Endodermal cell (in vitro differentiated cells): ENCODE data around the gene MISFA. TPM values are rescaled to one million over a fixed set of nuclear protein-coding genes. Genes with fewer than 3 reads are reported as not detected.

Experiments used
- DNase-seq: peaks from one replicate; pipeline ENCODE4 v3.0.0-alpha.2; 2017
- H3K27ac ChIP-seq: 2 replicates; pipeline ENCODE4 v1.5.1; 2013; ENCODE audit warnings: mild to moderate bottlenecking, low read depth, low read length, moderate library complexity
- H3K27me3 ChIP-seq: 2 replicates; pipeline ENCODE4 v1.6.1; 2013; ENCODE audit warnings: mild to moderate bottlenecking, low read length, moderate library complexity; ENCODE audit not compliant: insufficient read depth, control insufficient read depth, poor library complexity, severe bottlenecking
- H3K36me3 ChIP-seq: 2 replicates; pipeline ENCODE4 v1.7.0; 2013; ENCODE audit warnings: mild to moderate bottlenecking, low read length, moderate library complexity; ENCODE audit not compliant: control insufficient read depth, insufficient read depth
- H3K4me1 ChIP-seq: one replicate; pipeline ENCODE4 v1.7.0; 2013; ENCODE audit warnings: low read length; ENCODE audit not compliant: control insufficient read depth, insufficient read depth
- H3K4me3 ChIP-seq: 2 replicates; pipeline ENCODE4 v1.5.1; 2013; ENCODE audit warnings: mild to moderate bottlenecking, low read length, moderate library complexity
- H3K9ac ChIP-seq: 2 replicates; pipeline ENCODE4 v1.6.1; 2013; ENCODE audit warnings: mild to moderate bottlenecking, low read length, moderate library complexity; ENCODE audit not compliant: poor library complexity, severe bottlenecking; ENCODE audit errors: extremely low read depth
- H3K9me3 ChIP-seq: 2 replicates; pipeline ENCODE4 v1.6.1; 2013; ENCODE audit warnings: mild to moderate bottlenecking, low read length, moderate library complexity; ENCODE audit not compliant: control insufficient read depth
- H3K27ac Mint-ChIP-seq: 2 replicates; pipeline ENCODE4 v1.8.0; 2020; ENCODE audit warnings: mixed read lengths
- H3K27me3 Mint-ChIP-seq: 2 replicates; pipeline ENCODE4 v1.8.0; 2021; ENCODE audit warnings: mild to moderate bottlenecking, mixed read lengths; ENCODE audit not compliant: insufficient read depth
- H3K36me3 Mint-ChIP-seq: 2 replicates; pipeline ENCODE4 v1.8.0; 2020; ENCODE audit warnings: low read depth, mixed read lengths
- H3K4me1 Mint-ChIP-seq: 2 replicates; pipeline ENCODE4 v1.8.0; 2020; ENCODE audit warnings: mixed read lengths
- H3K4me3 Mint-ChIP-seq: 2 replicates; pipeline ENCODE4 v1.8.0; 2020; ENCODE audit warnings: mild to moderate bottlenecking, moderate library complexity, mixed read lengths
- H3K9me3 Mint-ChIP-seq: 2 replicates; pipeline ENCODE4 v1.8.0; 2020; ENCODE audit warnings: mild to moderate bottlenecking, mixed read lengths
- WGBS, 2 experiments: methylation state at CpG; one replicate each; pipeline versions ENCODE4 v1.1.5 to v1.1.7; 2013; ENCODE audit warnings: missing lambda C conversion rate in 2 of 2, mixed read lengths in 1 of 2; ENCODE audit not compliant: insufficient coverage in 1 of 2, insufficient read length in 1 of 2; 5-methylcytosine and 5-hydroxymethylcytosine counted together
- total RNA-seq, 2 donors: library from RNA; stranded (reverse); fragmentation: NEBNext Ultra II Directional in 1 of 2; extraction: Animal tissue kit (Norgen Biotek cat#: 25700) in 1 of 2; gene quantifications; 2 replicates in 1 of 2; 3 replicates in 1 of 2; pipeline ENCODE4 v1.2.1, GENCODE V29; 2021
- TF ChIP-seq, protein P1 (sequence below): fragments of 200-600 bp; sonication (generic); conservative IDR thresholded peaks from 2 replicates; pipeline ENCODE4 v1.5.0; 2021; ENCODE audit warnings: antibody characterized with exemption, mild to moderate bottlenecking

MISFA gene
- total RNA-seq, 2 donors from 2014 or later, result 5.3 to 6.0 TPM

DNA sequence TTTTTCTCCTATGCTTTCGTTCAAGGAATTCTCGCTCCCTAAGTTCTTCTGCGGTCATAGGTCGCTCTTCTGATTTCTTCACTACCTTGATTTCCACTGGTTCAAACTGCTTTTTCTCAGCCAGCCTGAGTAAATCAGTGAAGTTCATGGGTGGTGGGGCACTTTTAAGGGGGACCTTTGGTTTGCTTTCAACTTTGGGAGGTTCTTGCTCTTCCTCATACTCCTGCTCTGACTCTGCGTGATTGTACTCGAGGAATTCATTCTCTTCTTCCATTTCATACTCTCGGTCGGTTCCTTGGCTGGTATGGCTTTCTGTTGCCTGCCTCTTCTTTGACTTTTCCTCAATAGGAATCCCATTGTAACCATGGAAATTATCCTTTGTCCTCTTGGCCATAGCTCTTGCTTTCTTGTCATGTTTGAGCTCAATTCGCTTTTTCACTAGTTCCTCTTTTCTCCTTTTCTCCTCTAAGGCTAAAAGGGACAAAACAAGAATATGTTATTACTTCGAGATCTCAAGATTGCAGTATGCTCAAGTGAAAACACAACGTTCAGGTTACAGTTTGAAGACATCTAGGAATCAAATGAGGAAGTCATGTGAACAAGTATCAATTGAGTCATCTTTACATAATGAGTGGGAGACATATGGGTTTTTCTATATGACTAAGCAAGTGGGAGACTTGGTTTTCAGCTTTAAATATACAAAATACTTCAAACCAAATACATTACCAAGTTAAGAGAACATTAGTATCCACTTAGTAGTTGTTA lies 16.2 kb downstream of the MISFA start:
- H3K4me1 ChIP-seq, result no peaks in the 10 kb centered on the region
- Mint-ChIP-seq H3K27ac (no peak overlapping the region), H3K27me3 (no peaks in the 10 kb centered on the region), H3K9me3 (no peaks in the 10 kb centered on the region), H3K36me3 (peaks cover 39% of the 10 kb centered on the region), H3K4me1 (no peaks in the 10 kb centered on the region), H3K4me3 (no peak overlapping the region)
- DNase-seq, result no peak
- H3K4me3 ChIP-seq, result no peak overlapping the region
- H3K27me3 ChIP-seq, result no peaks in the 10 kb centered on the region
- H3K27ac ChIP-seq, result no peak overlapping the region
- no peaks in the 10 kb centered on the region for H3K9me3 ChIP-seq
- H3K9ac ChIP-seq, result no peak overlapping the region
- WGBS, 2 experiments, result 93 to 95% methylated on average over 11 of the region's 11 CpGs
- H3K36me3 ChIP-seq, result peaks cover 59% of the 10 kb centered on the region
- TF ChIP-seq, protein P1, sequence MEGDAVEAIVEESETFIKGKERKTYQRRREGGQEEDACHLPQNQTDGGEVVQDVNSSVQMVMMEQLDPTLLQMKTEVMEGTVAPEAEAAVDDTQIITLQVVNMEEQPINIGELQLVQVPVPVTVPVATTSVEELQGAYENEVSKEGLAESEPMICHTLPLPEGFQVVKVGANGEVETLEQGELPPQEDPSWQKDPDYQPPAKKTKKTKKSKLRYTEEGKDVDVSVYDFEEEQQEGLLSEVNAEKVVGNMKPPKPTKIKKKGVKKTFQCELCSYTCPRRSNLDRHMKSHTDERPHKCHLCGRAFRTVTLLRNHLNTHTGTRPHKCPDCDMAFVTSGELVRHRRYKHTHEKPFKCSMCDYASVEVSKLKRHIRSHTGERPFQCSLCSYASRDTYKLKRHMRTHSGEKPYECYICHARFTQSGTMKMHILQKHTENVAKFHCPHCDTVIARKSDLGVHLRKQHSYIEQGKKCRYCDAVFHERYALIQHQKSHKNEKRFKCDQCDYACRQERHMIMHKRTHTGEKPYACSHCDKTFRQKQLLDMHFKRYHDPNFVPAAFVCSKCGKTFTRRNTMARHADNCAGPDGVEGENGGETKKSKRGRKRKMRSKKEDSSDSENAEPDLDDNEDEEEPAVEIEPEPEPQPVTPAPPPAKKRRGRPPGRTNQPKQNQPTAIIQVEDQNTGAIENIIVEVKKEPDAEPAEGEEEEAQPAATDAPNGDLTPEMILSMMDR, result no peak

DNA sequence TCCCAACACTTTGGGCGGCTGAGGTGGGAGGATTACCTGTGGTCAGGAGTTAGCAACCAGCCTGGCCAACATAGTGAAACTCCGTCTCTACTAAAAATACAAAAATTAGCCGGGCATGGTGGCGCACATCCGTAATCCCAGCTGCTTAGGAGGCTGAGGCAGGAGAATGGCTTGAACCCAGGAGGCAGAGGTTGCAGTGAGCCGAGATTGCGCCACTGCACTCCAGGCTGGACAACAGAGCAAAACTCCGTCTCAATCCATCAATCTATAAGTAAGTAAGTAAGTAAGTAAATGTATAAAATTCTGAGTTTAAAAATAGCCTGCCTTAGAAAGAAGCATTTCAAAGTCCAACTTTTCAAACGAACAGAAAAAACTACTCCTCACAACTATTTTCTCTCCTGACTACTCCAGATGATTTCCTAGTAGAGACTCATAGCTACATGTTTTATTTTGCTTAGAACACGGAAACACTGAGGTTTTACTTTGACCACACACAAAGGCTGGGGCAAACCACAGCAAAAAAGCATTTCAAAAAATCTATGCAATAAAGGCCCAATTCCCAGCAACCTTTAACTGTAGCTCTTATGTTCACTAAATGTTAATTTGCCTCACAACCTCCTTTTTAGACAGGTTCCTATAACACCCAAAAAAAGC lies 18.2 kb downstream of the MISFA start:
- Mint-ChIP-seq H3K4me3 (no peak overlapping the region), H3K27ac (peak overlapping the region; percentile 62), H3K4me1 (no peaks in the 10 kb centered on the region), H3K36me3 (peaks cover 28% of the 10 kb centered on the region), H3K9me3 (no peaks in the 10 kb centered on the region), H3K27me3 (no peaks in the 10 kb centered on the region)
- Histone ChIP-seq H3K4me3 (no peak overlapping the region), H3K36me3 (peaks cover 45% of the 10 kb centered on the region), H3K27ac (no peak overlapping the region), H3K9ac (no peak overlapping the region), H3K4me1 (no peaks in the 10 kb centered on the region), H3K9me3 (no peaks in the 10 kb centered on the region), H3K27me3 (no peaks in the 10 kb centered on the region)
- TF ChIP-seq, protein P1, result no peak
- WGBS, 2 experiments, result 88 to 93% methylated on average over 6 to 9 of the region's 10 CpGs
- no peak for DNase-seq

- no peak overlapping the region for H3K4me3 ChIP-seq
- Mint-ChIP-seq H3K4me1 (no peaks in the 10 kb centered on the region), H3K4me3 (no peak overlapping the region), H3K9me3 (no peaks in the 10 kb centered on the region), H3K27me3 (no peaks in the 10 kb centered on the region), H3K27ac (peak overlapping the region; percentile 62), H3K36me3 (peaks cover 22% of the 10 kb centered on the region)
- no peak overlapping the region for H3K9ac ChIP-seq
- 82 to 100% methylated on average over 2 to 5 of the region's 5 CpGs for WGBS, 2 experiments
- no peaks in the 10 kb centered on the region for H3K9me3 ChIP-seq
- DNase-seq, result no peak
- peaks cover 39% of the 10 kb centered on the region for H3K36me3 ChIP-seq
- H3K4me1 ChIP-seq, result no peaks in the 10 kb centered on the region
- TF ChIP-seq, protein P1, result no peak
- no peaks in the 10 kb centered on the region for H3K27me3 ChIP-seq
- no peak overlapping the region for H3K27ac ChIP-seq
Observed at GRCh38 chr11:18618342-18619025, 18.9 kb downstream of the MISFA start.
